Vagina (tissue), 2 donors: ENCODE measurements around the gene IVNS1ABP.
"Not testable (repeated sequence)": the region's sequence is repeated elsewhere in the genome, so short reads cannot be mapped to it uniquely, and the experiment has no call there.

Source experiments
- POLR2A ChIP-seq, 2 donors: fragments of 450-650 bp; IDR thresholded peaks; one replicate each; pipeline ENCODE4 v1.6.1; 2017; ENCODE audit warnings: antibody characterized with exemption in 2 of 2, mild to moderate bottlenecking in 2 of 2, moderate library complexity in 2 of 2
- POLR2AphosphoS5 ChIP-seq, 2 donors: sonication (generic); formaldehyde crosslinking; IDR thresholded peaks; one replicate each; pipeline ENCODE4 v1.9.0; 2017; ENCODE audit warnings: antibody characterized with exemption in 2 of 2, mild to moderate bottlenecking in 2 of 2, low read depth in 1 of 2; ENCODE audit not compliant: insufficient read depth in 1 of 2
- TF ChIP-seq, protein P1 (sequence below), 3 experiments: fragments of 450-650 bp in 2 of 3; fragments of 200-600 bp in 1 of 3; sonication (generic) in 1 of 3; IDR thresholded peaks; one replicate each; pipeline ENCODE4 v1.5.1; 2017 to 2019; ENCODE audit warnings: antibody characterized with exemption in 3 of 3, mild to moderate bottlenecking in 2 of 3, moderate library complexity in 2 of 3

DNA sequence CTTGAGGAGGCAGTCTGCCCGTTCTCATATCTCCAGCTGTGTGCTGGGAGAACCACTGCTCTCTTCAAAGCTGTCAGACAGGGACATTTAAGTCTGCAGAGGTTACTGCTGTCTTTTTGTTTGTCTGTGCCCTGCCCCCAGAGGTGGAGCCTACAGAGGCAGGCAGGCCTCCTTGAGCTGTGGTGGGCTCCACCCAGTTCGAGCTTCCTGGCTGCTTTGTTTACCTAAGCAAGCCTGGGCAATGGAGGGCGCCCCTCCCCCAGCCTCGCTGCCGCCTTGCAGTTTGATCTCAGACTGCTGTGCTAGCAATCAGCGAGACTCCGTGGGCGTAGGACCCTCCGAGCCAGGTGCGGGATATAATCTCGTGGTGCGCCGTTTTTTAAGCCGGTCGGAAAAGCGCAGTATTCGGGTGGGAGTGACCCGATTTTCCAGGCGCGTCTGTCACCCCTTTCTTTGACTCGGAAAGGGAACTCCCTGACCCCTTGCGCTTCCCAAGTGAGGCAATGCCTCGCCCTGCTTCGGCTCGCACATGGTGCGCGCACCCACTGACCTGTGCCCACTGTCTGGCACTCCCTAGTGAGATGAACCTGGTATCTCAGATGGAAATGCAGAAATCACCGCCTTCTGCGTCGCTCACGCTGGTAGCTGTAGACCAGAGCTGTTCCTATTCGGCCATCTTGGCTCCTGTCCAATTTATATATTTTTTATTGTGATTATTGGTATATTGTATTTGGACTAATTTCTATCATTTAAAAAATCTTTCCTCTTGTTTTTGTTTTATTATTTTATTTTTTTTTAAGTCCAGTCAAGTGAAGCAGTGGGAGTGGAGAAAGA lies 59.7 kb downstream of the IVNS1ABP start:
- TF ChIP-seq, protein P1, sequence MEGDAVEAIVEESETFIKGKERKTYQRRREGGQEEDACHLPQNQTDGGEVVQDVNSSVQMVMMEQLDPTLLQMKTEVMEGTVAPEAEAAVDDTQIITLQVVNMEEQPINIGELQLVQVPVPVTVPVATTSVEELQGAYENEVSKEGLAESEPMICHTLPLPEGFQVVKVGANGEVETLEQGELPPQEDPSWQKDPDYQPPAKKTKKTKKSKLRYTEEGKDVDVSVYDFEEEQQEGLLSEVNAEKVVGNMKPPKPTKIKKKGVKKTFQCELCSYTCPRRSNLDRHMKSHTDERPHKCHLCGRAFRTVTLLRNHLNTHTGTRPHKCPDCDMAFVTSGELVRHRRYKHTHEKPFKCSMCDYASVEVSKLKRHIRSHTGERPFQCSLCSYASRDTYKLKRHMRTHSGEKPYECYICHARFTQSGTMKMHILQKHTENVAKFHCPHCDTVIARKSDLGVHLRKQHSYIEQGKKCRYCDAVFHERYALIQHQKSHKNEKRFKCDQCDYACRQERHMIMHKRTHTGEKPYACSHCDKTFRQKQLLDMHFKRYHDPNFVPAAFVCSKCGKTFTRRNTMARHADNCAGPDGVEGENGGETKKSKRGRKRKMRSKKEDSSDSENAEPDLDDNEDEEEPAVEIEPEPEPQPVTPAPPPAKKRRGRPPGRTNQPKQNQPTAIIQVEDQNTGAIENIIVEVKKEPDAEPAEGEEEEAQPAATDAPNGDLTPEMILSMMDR (IDR thresholded peaks at IDR 0.05): not testable (repeated sequence)
- not testable (repeated sequence) for TF ChIP-seq POLR2AphosphoS5 (IDR thresholded peaks at IDR 0.05; ENCODE audit: insufficient read depth in 1 of 2, low read depth in 1 of 2); POLR2A (IDR thresholded peaks at IDR 0.05)
